ENCODE data around the gene SLC5A10.
"Not testable (repeated sequence)": the region's sequence is repeated elsewhere in the genome, so short reads cannot be mapped to it uniquely, and the experiment has no call there.

Gene SLC5A10

DNA sequence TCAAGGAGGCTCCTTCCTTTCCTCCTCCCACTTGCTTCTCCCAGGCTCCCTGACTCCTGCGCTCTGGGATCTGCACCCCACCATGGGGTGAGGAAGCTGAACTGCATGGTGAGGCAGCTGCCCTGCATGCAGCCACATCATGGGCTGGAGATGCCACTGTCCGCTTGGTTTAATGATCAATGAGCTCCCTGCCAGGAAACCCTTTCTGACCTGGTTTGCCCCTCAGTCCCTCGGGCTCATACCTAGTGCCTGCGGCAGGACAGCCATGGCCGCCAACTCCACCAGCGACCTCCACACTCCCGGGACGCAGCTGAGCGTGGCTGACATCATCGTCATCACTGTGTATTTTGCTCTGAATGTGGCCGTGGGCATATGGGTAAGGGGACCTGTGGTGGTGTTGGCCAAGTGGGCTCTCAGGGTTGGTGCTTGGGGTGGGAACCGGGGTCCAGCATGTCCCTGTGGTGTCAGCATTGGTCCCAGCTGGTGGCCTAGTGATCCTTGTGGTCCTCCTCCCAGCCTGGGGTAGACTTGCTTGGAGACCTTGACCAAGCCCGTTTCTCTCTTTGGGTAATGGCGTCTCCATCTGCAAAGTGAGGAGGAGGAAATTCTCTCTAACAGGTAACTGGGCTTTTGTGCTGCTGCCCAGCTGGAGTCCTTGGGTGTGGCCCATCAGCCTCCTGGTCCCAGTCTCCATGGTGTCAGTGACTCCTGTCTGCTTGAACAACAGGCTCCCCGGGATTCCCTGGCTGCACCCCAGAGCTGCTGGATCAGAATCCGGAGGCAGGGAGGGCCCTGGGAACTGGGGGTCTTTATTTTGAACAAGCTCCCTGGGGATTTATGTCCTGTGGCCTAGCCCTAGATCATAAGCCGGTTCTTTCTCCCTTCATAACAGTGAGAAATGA lies at the start of gene SLC5A10:
Gene SLC5A10 (plus strand): TSS at position 225 of the 902 bp plus-strand sequence. CDS start 41 bp downstream, at position 266.
- no peak for DNase-seq

DNA sequence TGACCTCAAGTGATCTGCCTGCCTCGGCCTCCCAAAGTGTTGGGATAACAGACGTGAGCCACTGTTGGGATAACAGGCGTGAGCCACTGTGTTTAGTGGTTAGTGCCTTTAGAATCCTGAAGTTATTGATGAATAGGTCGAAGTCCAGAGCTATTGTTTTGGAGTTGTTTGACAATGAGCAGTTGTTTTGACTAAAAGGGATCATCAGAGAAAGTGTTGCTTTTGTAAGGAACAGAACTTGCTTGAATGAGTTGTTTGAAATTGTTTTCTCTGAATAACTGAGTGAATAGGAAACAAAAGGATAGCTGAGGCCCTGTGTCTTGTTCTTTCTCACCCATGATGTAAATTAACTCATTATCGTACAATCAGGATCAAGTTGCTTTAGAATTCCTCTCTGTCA lies 47.5 kb upstream of the SLC5A10 start:
- DNase-seq, result no peak

DNA sequence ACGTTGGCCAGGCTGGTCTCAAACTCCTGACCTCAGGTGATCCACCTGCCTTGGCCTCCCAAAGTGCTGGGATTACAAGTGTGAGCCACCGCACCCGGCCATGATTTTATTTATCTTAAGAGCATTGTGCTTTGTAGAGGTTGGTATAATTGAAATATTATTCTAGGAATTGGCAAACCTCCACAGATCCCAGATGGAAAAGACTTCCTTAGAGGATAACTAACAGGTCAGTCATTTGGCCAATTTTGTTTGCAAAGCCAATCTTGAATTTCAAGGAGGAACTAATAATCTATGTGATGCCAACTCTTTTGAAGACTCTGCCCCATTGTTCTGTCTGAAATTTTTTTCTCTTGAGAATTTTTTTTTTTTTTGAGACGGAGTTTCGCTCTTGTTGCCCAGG lies 46.7 kb upstream of the SLC5A10 start:
- DNase-seq, result no peak

DNA sequence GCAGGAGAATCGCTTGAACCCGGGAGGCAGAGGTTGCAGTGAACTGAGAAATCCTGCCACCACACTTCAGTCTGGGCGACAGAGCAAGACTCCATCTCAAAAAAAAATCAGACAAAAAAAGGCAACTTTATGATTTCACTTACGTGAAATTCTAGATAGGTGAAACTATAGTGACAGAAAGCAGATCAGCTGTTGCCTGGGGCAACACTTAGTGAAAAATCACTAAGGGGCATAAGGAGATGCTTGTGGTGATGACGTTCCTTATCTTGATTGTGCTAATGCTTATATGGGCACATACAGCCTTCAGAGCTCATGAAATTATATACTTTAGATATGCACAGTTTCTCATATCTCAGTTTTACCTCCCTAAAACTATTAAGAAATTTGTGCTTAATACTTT lies 41.6 kb upstream of the SLC5A10 start:
- DNase-seq, result no peak

DNA sequence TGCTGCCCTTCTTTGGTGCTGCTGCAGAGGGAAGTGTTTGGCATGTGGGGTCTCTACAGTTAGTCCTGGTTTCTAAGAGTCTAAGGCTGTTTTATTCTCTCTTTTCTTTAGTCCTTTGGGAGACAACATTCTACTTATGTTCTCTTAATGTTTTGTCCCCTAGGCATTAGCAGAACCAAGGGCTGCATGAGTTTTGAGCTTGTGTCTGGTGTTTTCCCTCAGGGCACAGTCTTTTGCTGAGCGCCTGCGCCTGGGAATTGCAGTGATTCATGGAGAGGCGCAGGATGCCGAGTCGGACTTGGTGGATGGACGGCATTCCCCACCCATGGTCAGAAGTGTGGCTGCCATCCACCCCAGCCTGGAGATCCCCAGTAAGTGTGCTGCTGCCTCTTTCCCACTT lies 41.1 kb upstream of the SLC5A10 start:
- no peak for DNase-seq

DNA sequence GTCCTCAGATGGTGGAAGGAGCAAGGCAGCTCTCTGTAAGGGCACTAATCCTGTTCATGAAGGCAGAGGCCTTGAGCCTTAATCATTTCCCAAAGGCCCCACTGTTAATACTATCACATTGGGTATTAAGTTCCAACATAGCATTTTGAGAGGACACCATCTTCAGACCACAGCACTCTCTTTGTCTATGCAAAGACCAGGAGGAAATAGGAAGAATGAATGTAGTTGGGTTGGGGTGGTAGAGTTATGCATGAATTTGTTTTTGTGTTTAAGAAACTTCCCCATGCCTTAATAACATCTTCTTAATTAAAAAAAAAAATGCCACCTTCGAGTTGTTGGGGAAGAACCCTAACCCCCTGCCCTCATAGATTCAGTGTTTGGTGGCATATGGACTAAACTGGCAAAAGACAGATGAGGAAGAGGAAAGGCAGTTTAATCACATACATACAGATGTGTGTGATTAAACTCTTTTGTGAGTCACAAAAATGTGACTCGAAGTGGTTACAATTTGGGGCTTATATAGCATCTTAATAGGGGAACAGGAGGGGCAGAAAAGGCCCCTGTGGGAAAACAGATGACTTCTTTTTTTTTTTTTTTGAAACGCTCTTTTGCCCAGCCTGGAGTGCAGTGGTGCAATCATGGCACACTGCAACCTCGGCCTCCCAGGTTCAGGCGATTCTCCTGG lies 35.0 kb upstream of the SLC5A10 start:
- no peak for DNase-seq

DNA sequence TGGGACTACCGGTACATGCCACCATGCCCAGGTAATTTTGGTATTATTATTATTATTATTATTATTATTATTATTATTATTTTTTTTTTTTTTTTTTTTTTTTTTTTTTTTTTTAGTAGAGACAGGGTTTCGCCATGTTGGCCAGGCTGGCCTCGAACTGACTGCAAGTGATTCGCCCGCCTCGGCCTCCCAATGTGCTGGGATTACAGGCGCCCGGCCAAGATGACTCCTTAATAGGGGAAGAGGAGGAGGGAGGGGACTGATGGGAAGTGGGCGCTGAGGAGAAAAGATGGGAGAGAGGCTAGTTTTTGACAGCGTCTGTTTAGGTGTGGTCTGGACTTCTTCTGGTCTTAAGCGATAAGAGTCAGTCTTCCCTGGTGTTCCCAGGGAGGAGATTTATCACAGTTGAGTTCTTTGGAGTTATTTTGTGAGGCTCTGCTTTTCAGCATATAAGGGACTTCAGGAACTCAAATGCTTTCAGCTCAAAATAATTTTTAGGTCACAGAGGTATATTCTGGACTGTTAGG lies 34.4 kb upstream of the SLC5A10 start:
- DNase-seq, result no peak

DNA sequence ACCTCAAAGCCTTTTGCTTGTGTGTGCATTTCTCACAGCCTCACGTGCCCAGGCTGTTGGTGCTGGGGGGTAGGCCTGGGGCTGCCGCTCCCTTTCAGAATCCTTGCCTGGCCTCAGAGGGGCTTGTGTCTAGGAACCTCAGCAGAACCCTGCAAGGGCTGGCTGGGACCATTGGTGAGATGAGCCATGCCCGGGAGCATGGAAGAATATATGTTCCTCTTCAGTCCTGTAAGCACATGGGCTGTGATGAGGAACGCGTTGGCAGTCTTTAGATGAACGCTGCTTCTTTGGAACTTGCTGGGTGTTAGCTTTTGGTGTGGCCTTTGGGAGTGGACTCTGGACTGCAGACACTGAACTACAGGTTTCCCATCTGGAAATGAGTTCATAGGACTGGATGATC lies 32.0 kb upstream of the SLC5A10 start:
- DNase-seq, result no peak

DNA sequence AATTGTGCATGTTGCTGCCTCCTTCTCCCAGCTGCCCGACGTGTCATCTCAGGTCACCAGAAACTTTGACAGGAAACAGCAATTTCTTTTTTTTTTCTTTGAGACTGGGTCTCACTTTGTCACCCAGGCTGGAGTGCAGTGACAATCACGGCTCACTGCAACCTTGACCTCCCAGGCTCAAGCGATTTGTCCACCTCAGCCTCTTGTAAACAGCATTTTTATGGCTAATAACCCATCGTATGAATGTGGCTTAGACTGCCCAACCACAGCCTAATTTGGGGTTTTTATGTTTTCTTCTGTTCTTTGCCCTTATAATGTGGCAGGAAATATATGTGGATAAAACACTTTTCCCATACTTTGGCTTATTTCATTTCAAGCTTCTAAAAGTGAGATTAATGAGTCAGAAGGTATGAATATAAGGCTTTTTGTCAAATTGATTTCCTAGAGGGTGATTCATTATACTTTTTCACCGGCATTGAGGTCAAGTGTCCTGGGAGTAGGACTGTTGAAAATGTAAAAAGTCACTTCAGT lies 31.0 kb upstream of the SLC5A10 start:
- DNase-seq, result no peak

DNA sequence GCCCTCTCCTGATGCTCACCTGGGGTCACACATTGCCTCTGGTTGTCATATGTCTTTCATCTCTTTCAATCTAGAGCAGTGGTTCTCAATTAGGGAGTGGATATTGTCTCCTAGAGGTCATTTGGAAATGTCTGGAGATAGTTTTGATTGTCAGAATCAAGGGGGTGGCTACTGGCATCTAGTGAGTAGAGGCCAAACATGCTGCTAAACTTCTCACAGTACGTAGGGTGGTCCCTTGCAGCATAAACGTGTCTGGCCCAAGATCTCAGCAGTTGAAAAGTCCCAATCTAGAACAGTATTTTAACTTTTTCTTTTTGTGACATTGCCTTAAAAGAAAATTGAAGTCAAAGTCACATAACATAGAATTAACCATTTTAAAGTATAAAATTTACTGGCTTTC lies 30.5 kb upstream of the SLC5A10 start:
- DNase-seq, result no peak

DNA sequence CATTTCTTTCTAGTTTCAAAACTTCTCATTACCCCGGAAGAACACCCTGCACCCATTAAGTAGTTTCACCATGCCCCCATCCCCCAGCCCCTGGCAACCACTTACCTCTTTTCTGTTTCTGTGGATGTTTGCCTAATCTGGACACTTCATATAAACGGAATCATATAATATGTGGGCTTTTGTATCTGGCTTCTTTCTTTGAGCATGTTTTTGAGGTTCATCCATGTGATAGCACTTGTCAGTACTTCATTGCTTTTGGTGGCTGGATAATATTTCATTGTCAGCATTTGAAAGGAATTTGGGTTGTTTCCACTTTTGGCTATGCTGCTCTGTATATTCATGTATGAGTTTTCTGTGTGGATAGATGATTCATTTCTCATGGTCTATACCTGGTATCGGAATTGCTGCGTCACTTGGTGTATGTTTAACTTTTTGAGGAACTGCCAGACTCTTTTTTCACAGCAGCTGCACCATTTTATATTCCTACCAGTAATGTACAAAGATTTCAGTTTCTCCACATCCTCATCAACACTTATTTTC lies 30.0 kb upstream of the SLC5A10 start:
- no peak for DNase-seq

DNA sequence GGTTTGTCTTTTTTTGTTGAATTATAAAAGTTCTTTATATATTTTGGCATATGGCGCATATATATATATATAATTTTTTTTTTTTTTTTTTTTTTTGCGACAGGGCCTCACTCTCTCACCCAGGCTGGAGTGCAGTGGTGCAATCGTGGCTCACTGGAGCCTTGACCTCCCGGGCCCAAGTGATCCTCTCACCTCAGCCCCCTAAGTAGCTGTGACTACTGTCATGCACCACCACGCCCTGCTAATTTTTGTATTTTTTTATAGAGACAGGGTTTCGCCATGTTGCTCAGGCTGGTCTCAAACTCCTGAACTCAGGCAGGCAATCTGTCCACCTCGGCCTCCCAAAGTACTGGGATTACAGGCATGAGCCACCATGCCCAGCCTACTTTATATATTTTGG lies 29.4 kb upstream of the SLC5A10 start:
- not testable (repeated sequence) for DNase-seq

DNA sequence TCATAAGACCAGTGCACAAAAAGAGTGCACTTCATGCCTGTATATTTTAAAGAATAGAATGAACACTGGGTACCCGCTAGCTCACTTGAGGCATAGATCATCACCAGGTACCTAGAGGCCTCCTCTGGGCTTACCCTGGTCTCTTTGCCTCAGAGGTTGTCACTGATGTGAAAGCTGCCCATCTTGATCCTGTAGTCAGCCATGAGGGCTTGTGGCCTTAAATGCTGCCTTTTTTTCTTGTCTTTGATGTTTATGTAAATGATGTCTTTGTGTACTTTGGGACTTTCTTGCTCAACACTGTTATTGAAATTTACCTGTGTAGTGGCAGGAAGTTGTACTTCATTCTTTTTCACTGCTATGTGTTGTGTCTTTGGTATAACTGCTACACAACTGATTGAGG lies 26.8 kb upstream of the SLC5A10 start:
- no peak for DNase-seq

DNA sequence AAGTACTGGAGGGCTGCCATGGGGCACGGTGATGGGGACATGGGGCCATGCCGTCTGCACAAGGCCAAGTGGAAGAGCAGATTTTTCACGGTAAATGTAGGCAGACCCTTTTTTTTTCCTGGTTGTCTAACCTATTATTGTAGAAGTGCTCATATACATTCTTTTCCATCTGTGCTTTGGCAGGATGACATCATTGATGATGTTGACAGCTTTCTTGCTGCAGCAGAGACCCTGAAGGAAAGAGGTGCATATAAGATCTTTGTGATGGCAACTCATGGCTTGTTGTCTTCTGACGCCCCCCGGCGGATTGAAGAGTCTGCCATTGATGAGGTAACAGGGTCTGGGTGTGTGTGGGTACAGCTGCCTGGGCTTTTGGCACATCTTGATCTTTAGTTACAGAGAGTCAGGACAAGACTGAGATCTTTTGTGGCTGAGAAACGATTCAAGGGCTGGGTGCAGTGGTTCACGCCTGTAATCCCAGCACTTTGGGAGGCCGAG lies 23.3 kb upstream of the SLC5A10 start:
- no peak for DNase-seq

DNA sequence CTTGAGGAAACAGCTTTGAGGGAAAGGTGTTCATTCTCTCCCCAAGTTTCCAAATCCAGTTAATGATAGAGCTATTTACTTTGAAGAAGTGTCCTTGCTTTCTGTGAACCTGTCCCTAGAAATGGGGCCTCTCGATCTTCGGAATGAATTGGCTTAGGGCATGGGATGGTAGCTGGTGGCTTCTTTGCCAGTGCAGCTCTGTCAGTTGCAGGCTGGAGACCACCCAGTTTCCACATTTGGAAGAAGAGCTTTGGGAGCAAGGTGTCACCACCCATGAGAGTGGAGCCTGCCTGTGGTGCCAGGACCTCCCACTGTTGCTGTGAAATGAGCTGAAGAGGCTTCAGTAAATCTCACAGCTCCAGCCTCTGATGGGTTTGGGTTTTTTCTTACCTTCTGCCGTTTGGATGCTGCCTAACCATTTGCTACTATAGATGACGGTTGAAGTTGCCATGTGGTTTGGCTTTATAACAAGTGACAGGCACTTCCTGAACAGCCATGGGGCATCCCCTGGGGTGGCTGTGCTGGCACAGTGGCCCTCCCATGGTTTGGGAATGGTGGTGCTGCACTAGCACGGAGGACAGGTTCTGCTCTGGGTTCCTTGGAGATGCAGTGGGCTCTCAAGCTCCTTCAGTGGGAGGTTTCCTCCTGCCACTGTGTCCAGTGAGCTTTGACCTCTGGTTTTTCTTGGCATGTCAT lies 19.5 kb upstream of the SLC5A10 start:
- no peak for DNase-seq

DNA sequence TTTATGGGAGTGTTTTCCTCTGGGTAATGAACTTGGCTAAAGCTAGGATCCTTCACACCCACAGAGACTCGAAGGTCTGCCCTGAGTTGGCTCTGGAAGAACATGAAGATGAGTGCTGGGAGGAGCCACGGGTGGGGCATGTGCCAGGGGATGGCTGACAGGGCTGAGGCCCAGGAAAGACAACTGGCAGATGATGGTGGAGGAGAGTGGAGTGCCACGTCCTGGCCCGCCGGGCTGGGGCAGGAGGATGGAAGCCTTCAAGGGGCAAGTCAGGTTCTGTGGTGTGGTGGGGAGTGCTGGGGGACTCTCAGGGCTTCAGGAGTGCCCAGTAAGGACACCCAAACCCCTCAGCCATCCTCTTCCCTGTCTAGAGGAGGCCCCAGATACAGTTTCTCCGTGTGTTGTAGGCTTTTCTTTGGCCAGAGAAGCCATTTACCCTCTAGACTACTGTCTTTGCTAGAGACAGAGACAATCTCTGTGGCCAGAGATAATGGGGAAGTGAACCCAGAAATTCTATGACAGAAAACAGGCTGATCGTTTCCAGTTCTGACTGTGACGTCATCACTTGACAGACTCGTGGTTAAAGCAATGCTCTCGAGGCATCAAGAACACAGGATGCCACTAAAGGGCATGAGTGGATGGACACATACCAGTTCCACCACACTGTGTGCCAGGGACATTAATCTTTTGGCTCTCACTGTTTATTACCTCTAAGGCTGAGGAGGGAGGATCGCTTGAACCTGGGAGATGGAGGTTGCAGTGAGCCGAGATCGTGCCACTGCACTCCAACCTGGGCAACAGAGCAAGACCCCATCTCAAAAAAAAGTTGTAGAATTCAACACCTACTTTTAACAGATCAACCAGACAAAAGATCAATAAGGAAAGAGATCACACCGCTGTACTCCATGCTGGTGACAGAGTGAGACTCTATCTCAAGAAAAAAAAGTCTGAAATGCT lies 18.6 kb upstream of the SLC5A10 start:
- DNase-seq, result no peak

DNA sequence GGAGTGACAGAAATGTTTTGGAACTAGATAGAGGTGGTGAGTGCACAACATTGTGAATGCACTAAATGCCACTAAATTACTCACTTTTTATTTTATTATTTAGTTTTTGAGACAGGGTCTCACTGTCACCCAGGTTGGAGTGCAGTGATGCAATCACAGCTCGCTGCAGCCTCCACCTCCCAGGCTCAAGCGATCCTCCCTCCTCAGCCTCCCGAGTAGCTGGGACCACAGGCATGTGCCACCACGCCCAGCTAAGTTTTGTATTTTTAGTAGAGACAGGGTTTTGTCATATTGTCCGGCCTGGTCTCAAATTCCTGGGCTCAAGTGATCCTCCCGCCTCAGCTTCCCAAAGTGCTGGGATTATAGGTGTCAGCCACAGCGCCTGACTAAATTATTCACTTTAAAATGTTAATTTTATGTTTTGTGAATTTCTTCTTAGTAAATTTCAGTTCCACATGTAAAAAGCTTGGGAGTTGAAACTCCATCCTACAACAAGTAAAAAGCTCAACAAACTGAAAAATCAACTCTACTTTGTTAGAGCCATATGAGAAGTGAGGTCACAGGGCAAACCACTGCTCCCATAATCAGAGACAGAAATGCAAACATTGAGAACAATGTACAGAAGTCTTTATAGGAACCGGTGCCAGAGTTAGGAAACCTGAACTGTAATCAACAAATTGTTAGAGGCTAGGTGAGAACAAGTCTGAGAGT lies 13.8 kb upstream of the SLC5A10 start:
- DNase-seq, result no peak

DNA sequence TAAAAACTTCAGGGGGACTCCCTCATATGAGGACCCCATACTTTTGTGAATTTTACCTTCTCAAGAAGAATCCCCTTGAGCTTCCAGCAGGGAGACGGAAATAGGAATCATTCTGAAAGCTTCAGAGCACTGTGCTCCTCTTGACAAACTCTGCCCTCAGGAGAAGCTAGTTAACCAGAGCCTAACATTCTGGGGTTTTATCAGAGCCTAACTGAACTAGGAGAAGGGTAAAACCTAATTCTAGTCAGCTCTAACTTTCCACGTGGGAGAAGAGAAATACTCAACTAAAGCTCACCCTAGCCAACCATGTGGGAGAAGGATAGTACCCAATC lies 13.3 kb upstream of the SLC5A10 start:
- no peak for DNase-seq

DNA sequence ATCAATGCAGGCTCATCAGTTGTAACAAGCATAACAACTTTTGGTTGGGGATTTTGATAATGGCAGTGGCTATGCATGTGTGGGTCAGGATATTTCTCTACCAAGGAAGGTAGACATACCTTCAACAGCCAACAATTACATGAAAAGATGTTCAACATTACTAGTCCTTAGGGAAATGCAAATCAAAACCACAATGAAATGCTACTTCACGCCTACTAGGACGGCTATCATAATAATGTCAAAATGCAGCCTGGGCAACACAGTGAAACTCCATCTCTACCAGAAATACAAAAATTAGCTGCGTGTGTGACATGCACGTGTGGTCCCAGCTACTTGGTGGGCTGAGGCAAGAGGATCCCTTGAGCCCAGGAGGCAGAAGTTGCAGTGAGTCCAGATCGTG lies 7.3 kb upstream of the SLC5A10 start:
- no peak for DNase-seq

DNA sequence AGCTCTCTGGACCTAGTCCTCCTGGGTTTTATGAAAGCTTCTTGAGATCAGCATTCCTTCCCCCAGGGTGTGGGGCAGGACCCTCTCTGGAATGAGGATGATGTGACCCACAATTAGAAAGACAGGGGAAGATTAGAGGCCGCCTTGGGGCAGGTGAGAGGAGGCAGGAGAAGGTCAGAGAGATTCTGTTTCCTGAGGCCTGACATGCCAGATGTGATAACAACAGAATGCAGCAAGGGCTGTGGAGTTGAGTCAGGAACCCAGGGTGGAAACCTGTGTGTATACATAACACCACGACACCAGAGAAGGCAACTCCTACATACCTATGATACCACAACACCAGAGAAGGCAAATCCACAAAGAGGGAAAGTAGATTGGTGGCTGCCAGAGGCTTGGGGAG lies 5.4 kb upstream of the SLC5A10 start:
- DNase-seq, result no peak

DNA sequence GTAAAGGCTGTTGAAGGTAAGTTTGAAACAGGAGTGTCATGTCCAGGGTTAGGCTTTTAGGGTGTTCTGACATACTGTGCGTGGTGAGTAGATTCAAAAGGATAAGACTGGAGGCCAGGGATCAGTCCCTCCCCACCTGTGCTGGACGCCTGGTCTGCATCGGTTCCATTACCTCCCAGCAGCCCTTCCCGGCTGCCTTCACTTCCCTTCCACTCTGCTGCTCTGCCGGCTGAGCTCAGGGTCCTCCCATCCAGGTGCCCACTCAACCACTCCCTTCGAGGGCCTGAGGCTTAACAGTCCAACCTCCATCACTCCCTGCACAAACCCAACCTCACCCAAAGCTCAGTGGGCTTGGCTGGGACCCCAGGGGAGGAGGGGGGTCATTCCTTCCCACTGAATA lies 4.1 kb upstream of the SLC5A10 start:
- DNase-seq, result no peak
